Stimulated activated CD4-positive, alpha-beta T cell treated with anti-CD3 and anti-CD28 coated beads, Interleukin-4, amount 100 ng/mL, for 24 hours (primary cell): ENCODE data around the gene ADIG.
A peak's percentile ranks its signal among the peaks of the same experiment; 100 is the strongest.

Experiments used
- DNase-seq: peaks from one replicate; pipeline ENCODE4 v3.0.0-alpha.2; 2020

Gene ADIG

GRCh38 chr20:38581013-38581412, at the start of gene ADIG:
TSS of gene ADIG (plus strand) at chr20:38581197. CDS start at chr20:38581251, 54 bp downstream.
- no peak for DNase-seq

- peak; percentile 9 for DNase-seq
Observed at GRCh38 chr20:38534756-38535155, 46.2 kb upstream of the ADIG start.

GRCh38 chr20:38536310-38536709, 44.7 kb upstream of the ADIG start:
- DNase-seq, result no peak

GRCh38 chr20:38537176-38537575, 43.8 kb upstream of the ADIG start:
- no peak for DNase-seq

- DNase-seq, result no peak
Observed at GRCh38 chr20:38538789-38539188, 42.2 kb upstream of the ADIG start.

- no peak for DNase-seq
Observed at GRCh38 chr20:38543014-38543906, 37.7 kb upstream of the ADIG start.

GRCh38 chr20:38545771-38546170, 35.2 kb upstream of the ADIG start:
- DNase-seq, result no peak

- no peak for DNase-seq
Observed at GRCh38 chr20:38547288-38548085, 33.5 kb upstream of the ADIG start.

GRCh38 chr20:38548356-38549083, 32.5 kb upstream of the ADIG start:
- DNase-seq, result no peak

GRCh38 chr20:38550274-38550673, 30.7 kb upstream of the ADIG start:
- no peak for DNase-seq

GRCh38 chr20:38551056-38551626, 29.9 kb upstream of the ADIG start:
- DNase-seq, result no peak

GRCh38 chr20:38554986-38555385, 26.0 kb upstream of the ADIG start:
- DNase-seq, result no peak

GRCh38 chr20:38555395-38555794, 25.6 kb upstream of the ADIG start:
- no peak for DNase-seq

- no peak for DNase-seq
Observed at GRCh38 chr20:38557174-38557573, 23.8 kb upstream of the ADIG start.

GRCh38 chr20:38558596-38559360, 22.2 kb upstream of the ADIG start:
- no peak for DNase-seq

- no peak for DNase-seq
Observed at GRCh38 chr20:38559764-38560163, 21.2 kb upstream of the ADIG start.

- no peak for DNase-seq
Observed at GRCh38 chr20:38563802-38564431, 17.1 kb upstream of the ADIG start.

- DNase-seq, result no peak
Observed at GRCh38 chr20:38564680-38565079, 16.3 kb upstream of the ADIG start.

GRCh38 chr20:38566036-38566598, 14.9 kb upstream of the ADIG start:
- no peak for DNase-seq

GRCh38 chr20:38569747-38570525, 11.1 kb upstream of the ADIG start:
- no peak for DNase-seq
